ENCODE results near the gene DAB2IP. TPM values are rescaled to one million over a fixed set of nuclear protein-coding genes. Genes with fewer than 3 reads are reported as not detected.

Gene DAB2IP
- total RNA-seq, 1 donor from 2014 or later = 38.0 TPM

DNA sequence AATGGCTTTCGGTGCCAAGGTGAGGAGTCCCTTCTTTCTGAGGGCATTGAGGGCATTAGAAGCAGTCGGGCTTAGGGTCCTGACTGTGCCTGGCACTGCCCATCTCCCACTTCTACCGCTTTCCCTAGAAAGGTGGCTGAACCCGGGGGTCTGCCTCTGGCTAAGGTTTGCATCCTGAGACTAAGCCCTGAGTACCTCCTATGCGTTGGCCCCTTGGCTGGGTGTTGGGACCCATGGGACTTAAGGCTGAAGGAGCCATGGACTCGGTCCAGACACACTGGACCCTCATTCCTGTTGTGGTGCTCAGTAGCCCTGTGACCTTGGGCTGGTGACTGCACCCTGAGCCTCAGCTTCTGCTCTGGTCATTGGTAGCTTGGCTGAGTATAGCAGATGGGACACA is 23.9 kb downstream of the DAB2IP start:
- no peak overlapping the region for H3K4me3 ChIP-seq (ENCODE audit: low read depth, low read length)
- peaks cover 1% of the 10 kb centered on the region for H3K36me3 ChIP-seq (ENCODE audit: control insufficient read depth, insufficient read depth, low read length)
- no peaks in the 10 kb centered on the region for H3K27me3 ChIP-seq (ENCODE audit: control insufficient read depth, insufficient read depth, low read length)
- TF ChIP-seq CTCF (IDR thresholded peaks at IDR 0.05; ENCODE audit: insufficient read depth, low read length, poor library complexity, severe bottlenecking) = no peak
- DNase-seq (ENCODE audit: low read depth) = no peak

GRCh38 chr9:121675969-121676822 is 24.8 kb downstream of the DAB2IP start:
- DNase-seq (ENCODE audit: low read depth) = no peak
- Histone ChIP-seq H3K36me3 (ENCODE audit: control insufficient read depth, insufficient read depth, low read length) (peaks cover 1% of the 10 kb centered on the region), H3K4me3 (ENCODE audit: low read depth, low read length) (no peak overlapping the region), H3K27me3 (ENCODE audit: control insufficient read depth, insufficient read depth, low read length) (no peaks in the 10 kb centered on the region)
- no peak for TF ChIP-seq CTCF (IDR thresholded peaks at IDR 0.05; ENCODE audit: insufficient read depth, low read length, poor library complexity, severe bottlenecking)

DNA sequence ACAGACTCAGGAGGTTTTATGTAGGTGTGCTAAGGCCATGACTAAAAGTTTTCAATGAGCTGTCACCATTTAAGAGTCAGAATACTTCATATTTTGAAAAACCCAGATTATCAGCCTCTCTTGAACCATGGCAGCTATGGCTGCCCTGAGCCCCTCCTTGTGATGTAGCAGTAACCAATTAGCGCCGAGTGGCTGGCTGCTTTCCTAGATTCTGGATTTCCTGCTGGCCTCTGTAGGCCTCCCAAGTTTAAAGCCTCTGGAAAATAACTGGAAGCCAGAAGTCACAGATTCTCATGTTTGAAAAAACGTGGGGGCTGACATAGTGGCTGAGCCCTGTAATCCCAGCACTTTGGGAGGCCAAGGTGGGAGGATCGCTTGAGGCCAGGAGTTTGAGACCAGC is 25.5 kb downstream of the DAB2IP start:
- Histone ChIP-seq H3K36me3 (ENCODE audit: control insufficient read depth, insufficient read depth, low read length) (peaks cover 1% of the 10 kb centered on the region), H3K4me3 (ENCODE audit: low read depth, low read length) (no peak overlapping the region), H3K27me3 (ENCODE audit: control insufficient read depth, insufficient read depth, low read length) (no peaks in the 10 kb centered on the region)
- no peak for TF ChIP-seq CTCF (IDR thresholded peaks at IDR 0.05; ENCODE audit: insufficient read depth, low read length, poor library complexity, severe bottlenecking)
- DNase-seq (ENCODE audit: low read depth) = no peak

- no peak overlapping the region for H3K4me3 ChIP-seq (ENCODE audit: low read depth, low read length)
- no peaks in the 10 kb centered on the region for H3K27me3 ChIP-seq (ENCODE audit: control insufficient read depth, insufficient read depth, low read length)
- no peak for DNase-seq (ENCODE audit: low read depth)
- peaks cover 1% of the 10 kb centered on the region for H3K36me3 ChIP-seq (ENCODE audit: control insufficient read depth, insufficient read depth, low read length)
- TF ChIP-seq CTCF (IDR thresholded peaks at IDR 0.05; ENCODE audit: insufficient read depth, low read length, poor library complexity, severe bottlenecking) = no peak
These were observed 27.1 kb downstream of the DAB2IP start for GRCh38 chr9:121678501-121679022.

DNA sequence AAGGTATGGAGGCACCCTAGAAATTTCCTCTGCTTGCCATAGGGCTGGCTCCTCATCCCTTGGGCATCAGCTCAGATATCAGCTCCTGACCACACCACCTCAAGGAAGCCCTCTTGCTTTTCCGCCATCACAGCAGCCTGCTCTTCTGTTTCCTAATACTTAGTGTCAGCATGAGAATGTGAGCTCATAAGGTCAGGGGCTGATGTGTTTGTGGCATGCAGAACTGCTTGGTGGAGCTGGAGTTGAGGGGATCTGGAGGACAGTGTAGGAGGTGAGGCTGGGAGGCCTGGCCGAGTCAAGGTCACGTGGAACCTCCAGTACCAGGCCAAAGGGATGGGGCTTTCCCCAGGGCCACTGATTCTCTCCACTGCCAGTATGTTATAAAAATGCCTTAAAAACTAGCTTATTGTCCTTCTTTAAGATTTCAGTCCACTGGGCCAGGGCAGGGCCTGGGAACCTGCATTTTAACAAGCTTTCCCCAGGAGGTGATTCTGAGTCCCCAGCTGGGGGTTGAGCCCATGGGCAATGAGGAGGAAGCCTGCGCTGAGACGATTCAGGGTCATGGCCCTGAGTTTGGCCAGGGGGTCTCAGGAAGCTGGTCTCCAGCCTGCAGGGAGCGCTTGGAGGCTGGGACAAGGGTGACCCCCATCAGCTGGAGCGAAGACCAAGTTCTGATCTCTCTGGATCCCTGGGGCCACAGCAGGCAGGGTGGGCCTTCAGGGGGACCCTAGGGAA is 28.6 kb downstream of the DAB2IP start:
- DNase-seq (ENCODE audit: low read depth) = no peak
- Histone ChIP-seq H3K4me3 (ENCODE audit: low read depth, low read length) (no peak overlapping the region), H3K27me3 (ENCODE audit: control insufficient read depth, insufficient read depth, low read length) (no peaks in the 10 kb centered on the region), H3K36me3 (ENCODE audit: control insufficient read depth, insufficient read depth, low read length) (peaks cover 1% of the 10 kb centered on the region)
- TF ChIP-seq CTCF (IDR thresholded peaks at IDR 0.05; ENCODE audit: insufficient read depth, low read length, poor library complexity, severe bottlenecking) = no peak
